Astrocyte (in vitro differentiated cells and primary cell): ENCODE results near the gene RIBC1. TPM values are rescaled to one million over a fixed set of nuclear protein-coding genes. Genes with fewer than 3 reads are reported as not detected.

ENCODE experiments used
- DNase-seq: peaks from one replicate; pipeline ENCODE4 v3.0.0-alpha.2; 2010; ENCODE audit warnings: low read depth
- FAIRE-seq: peaks from 2 replicates; lab custom pipeline; 2011; peaks lifted over from hg19 to GRCh38; lab: Jason Lieb, UNC
- H2AFZ ChIP-seq: 2 replicates; pipeline ENCODE4 v1.6.0; 2012; ENCODE audit warnings: low read depth, low read length, inconsistent platforms
- H3K27ac ChIP-seq: 2 replicates; pipeline ENCODE4 v1.5.1; 2011; ENCODE audit warnings: low read depth, low read length, inconsistent platforms
- H3K27me3 ChIP-seq: 2 replicates; pipeline ENCODE4 v1.6.0; 2011; ENCODE audit warnings: low read length, inconsistent platforms; ENCODE audit not compliant: insufficient read depth
- H3K36me3 ChIP-seq: 2 replicates; pipeline ENCODE4 v1.5.1; 2011; ENCODE audit warnings: low read length, inconsistent platforms; ENCODE audit not compliant: insufficient read depth
- H3K4me1 ChIP-seq: 2 replicates; pipeline ENCODE4 v1.5.1; 2011; ENCODE audit warnings: low read length, inconsistent platforms; ENCODE audit not compliant: insufficient read depth
- H3K4me2 ChIP-seq: 2 replicates; pipeline ENCODE4 v1.6.0; 2012; ENCODE audit warnings: low read length, inconsistent platforms
- H3K4me3 ChIP-seq: 2 replicates; pipeline ENCODE4 v1.5.1; 2011; ENCODE audit warnings: low read depth, mild to moderate bottlenecking, low read length, inconsistent platforms; ENCODE audit not compliant: insufficient read depth
- H3K79me2 ChIP-seq: 2 replicates; pipeline ENCODE4 v1.6.0; 2012; ENCODE audit warnings: mild to moderate bottlenecking, low read length, inconsistent platforms; ENCODE audit not compliant: insufficient read depth
- H3K9ac ChIP-seq: 2 replicates; pipeline ENCODE4 v1.6.0; 2012; ENCODE audit warnings: mild to moderate bottlenecking, low read length, inconsistent platforms
- H3K9me3 ChIP-seq: 2 replicates; pipeline ENCODE4 v1.5.1; 2012; ENCODE audit warnings: low read depth, mild to moderate bottlenecking, low read length, inconsistent platforms; ENCODE audit not compliant: insufficient read depth
- H4K20me1 ChIP-seq: 2 replicates; pipeline ENCODE4 v1.6.0; 2012; ENCODE audit warnings: low read length, inconsistent platforms; ENCODE audit not compliant: insufficient read depth
- H3K27ac Mint-ChIP-seq: one replicate; pipeline ENCODE4 v1.8.0; 2021; ENCODE audit warnings: mild to moderate bottlenecking, mixed read lengths; ENCODE audit not compliant: unreplicated experiment
- H3K27me3 Mint-ChIP-seq: one replicate; pipeline ENCODE4 v1.8.0; 2021; ENCODE audit warnings: low read depth, mixed read lengths; ENCODE audit not compliant: unreplicated experiment
- H3K36me3 Mint-ChIP-seq: one replicate; pipeline ENCODE4 v1.8.0; 2021; ENCODE audit warnings: low read depth, mixed read lengths; ENCODE audit not compliant: unreplicated experiment
- H3K4me1 Mint-ChIP-seq: one replicate; pipeline ENCODE4 v1.8.0; 2021; ENCODE audit warnings: low read depth, mixed read lengths; ENCODE audit not compliant: unreplicated experiment
- H3K4me3 Mint-ChIP-seq: one replicate; pipeline ENCODE4 v1.8.0; 2021; ENCODE audit warnings: mild to moderate bottlenecking, moderate library complexity, mixed read lengths; ENCODE audit not compliant: unreplicated experiment
- H3K9me3 Mint-ChIP-seq: one replicate; pipeline ENCODE4 v1.8.0; 2021; ENCODE audit warnings: mild to moderate bottlenecking, mixed read lengths; ENCODE audit not compliant: unreplicated experiment
- CTCF ChIP-seq: IDR thresholded peaks from 2 replicates; pipeline ENCODE4 v1.5.1; 2011; ENCODE audit warnings: low read depth, mild to moderate bottlenecking, inconsistent platforms, low read length, moderate library complexity; ENCODE audit not compliant: insufficient read depth
- EZH2 ChIP-seq: IDR thresholded peaks from 2 replicates; pipeline ENCODE4 v1.6.1; 2012; ENCODE audit warnings: mild to moderate bottlenecking, low read length, inconsistent platforms; ENCODE audit not compliant: insufficient read depth
- total RNA-seq: library from RNA; stranded (reverse); gene quantifications from 2 replicates; pipeline ENCODE4 v1.2.1, GENCODE V29; 2021

RIBC1 gene
- total RNA-seq, 1 donor from 2014 or later, result 0.34 TPM

GRCh38 chrX:53445977-53446376, 23.3 kb downstream of the RIBC1 start:
- no peaks in the 10 kb centered on the region for H3K27me3 ChIP-seq
- Mint-ChIP-seq H3K4me3 (no peak overlapping the region), H3K9me3 (no peaks in the 10 kb centered on the region), H3K36me3 (no peaks in the 10 kb centered on the region), H3K27me3 (no peaks in the 10 kb centered on the region), H3K27ac (no peak overlapping the region), H3K4me1 (no peaks in the 10 kb centered on the region)
- H3K4me3 ChIP-seq, result no peak overlapping the region
- no peak for DNase-seq
- no peak overlapping the region for H2AFZ ChIP-seq
- H3K9me3 ChIP-seq, result no peaks in the 10 kb centered on the region
- no peak overlapping the region for H3K4me2 ChIP-seq
- H3K27ac ChIP-seq, result no peak overlapping the region
- H4K20me1 ChIP-seq, result no peaks in the 10 kb centered on the region
- no peaks in the 10 kb centered on the region for H3K36me3 ChIP-seq
- no peak overlapping the region for H3K9ac ChIP-seq
- FAIRE-seq, result peak; percentile 91
- TF ChIP-seq EZH2, result no peak
- peak; percentile 48 for TF ChIP-seq CTCF
- peaks cover 6% of the 10 kb centered on the region for H3K4me1 ChIP-seq
- H3K79me2 ChIP-seq, result no peaks in the 10 kb centered on the region

GRCh38 chrX:53447441-53447840, 24.8 kb downstream of the RIBC1 start:
- no peak for TF ChIP-seq EZH2
- no peak for TF ChIP-seq CTCF
- no peak for DNase-seq
- no peaks in the 10 kb centered on the region for H3K36me3 ChIP-seq
- H3K79me2 ChIP-seq, result no peaks in the 10 kb centered on the region
- no peak overlapping the region for H3K27ac ChIP-seq
- Mint-ChIP-seq H3K36me3 (no peaks in the 10 kb centered on the region), H3K4me3 (no peak overlapping the region), H3K27ac (no peak overlapping the region), H3K27me3 (no peaks in the 10 kb centered on the region), H3K4me1 (no peaks in the 10 kb centered on the region), H3K9me3 (no peaks in the 10 kb centered on the region)
- no peak overlapping the region for H3K4me2 ChIP-seq
- no peak overlapping the region for H3K4me3 ChIP-seq
- no peaks in the 10 kb centered on the region for H3K4me1 ChIP-seq
- no peaks in the 10 kb centered on the region for H4K20me1 ChIP-seq
- no peak overlapping the region for H2AFZ ChIP-seq
- H3K9me3 ChIP-seq, result no peaks in the 10 kb centered on the region
- H3K9ac ChIP-seq, result no peak overlapping the region
- H3K27me3 ChIP-seq, result no peaks in the 10 kb centered on the region
- no peak for FAIRE-seq

GRCh38 chrX:53449632-53450031, 27.0 kb downstream of the RIBC1 start:
- no peak overlapping the region for H3K27ac ChIP-seq
- no peak for FAIRE-seq
- H3K36me3 ChIP-seq, result no peaks in the 10 kb centered on the region

More at GRCh38 chrX:53449632-53450031, 27.0 kb downstream of the RIBC1 start:
- no peaks in the 10 kb centered on the region for H3K79me2 ChIP-seq
- no peaks in the 10 kb centered on the region for H3K9me3 ChIP-seq
- H3K9ac ChIP-seq, result no peak overlapping the region
- H3K4me3 ChIP-seq, result no peak overlapping the region
- H3K9me3 Mint-ChIP-seq, result no peaks in the 10 kb centered on the region
- no peaks in the 10 kb centered on the region for H3K27me3 Mint-ChIP-seq
- H2AFZ ChIP-seq, result no peak overlapping the region
- H3K4me3 Mint-ChIP-seq, result no peak overlapping the region
- H3K27ac Mint-ChIP-seq, result no peak overlapping the region
- H3K4me1 ChIP-seq, result no peaks in the 10 kb centered on the region
- no peak for TF ChIP-seq EZH2
- no peak for TF ChIP-seq CTCF
- DNase-seq, result no peak
- H3K4me1 Mint-ChIP-seq, result no peaks in the 10 kb centered on the region
- no peaks in the 10 kb centered on the region for H3K36me3 Mint-ChIP-seq
- H3K27me3 ChIP-seq, result no peaks in the 10 kb centered on the region
- H4K20me1 ChIP-seq, result no peaks in the 10 kb centered on the region
- H3K4me2 ChIP-seq, result no peak overlapping the region
